VCaP (cell line): ENCODE data around the gene DHX15.

Experiments
- H3K27ac ChIP-seq: fragments of 450-650 bp; 2 replicates; pipeline ENCODE4 v1.5.1; 2017
- TF ChIP-seq, protein P1 (sequence below): fragments of 450-650 bp; conservative IDR thresholded peaks from 2 replicates; pipeline ENCODE4 v1.5.1; 2017; ENCODE audit warnings: mild to moderate bottlenecking, moderate library complexity

The DHX15 gene

DNA sequence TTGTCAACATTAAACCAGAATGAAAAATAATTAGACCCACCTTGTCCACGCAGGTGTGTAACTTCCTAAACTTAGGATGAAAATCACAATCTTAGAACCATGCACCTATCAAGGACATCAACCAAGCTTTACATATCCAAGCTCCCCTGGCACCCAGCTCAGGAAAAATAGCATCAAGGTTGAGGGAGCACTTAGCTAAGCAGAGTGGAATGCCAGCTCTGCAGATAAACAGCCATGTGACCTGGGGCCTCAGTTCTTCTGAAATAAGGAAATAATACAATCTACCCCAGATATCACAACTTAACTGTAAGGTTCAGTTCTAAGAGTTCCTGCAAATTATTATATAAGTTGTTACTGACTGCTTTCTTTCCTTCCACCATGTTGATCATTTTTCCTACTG is 64.7 kb downstream of the DHX15 start:
- TF ChIP-seq, protein P1, sequence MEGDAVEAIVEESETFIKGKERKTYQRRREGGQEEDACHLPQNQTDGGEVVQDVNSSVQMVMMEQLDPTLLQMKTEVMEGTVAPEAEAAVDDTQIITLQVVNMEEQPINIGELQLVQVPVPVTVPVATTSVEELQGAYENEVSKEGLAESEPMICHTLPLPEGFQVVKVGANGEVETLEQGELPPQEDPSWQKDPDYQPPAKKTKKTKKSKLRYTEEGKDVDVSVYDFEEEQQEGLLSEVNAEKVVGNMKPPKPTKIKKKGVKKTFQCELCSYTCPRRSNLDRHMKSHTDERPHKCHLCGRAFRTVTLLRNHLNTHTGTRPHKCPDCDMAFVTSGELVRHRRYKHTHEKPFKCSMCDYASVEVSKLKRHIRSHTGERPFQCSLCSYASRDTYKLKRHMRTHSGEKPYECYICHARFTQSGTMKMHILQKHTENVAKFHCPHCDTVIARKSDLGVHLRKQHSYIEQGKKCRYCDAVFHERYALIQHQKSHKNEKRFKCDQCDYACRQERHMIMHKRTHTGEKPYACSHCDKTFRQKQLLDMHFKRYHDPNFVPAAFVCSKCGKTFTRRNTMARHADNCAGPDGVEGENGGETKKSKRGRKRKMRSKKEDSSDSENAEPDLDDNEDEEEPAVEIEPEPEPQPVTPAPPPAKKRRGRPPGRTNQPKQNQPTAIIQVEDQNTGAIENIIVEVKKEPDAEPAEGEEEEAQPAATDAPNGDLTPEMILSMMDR = no peak
- no peak overlapping the region; the same call in 1 of the 2 replicates for H3K27ac ChIP-seq

DNA sequence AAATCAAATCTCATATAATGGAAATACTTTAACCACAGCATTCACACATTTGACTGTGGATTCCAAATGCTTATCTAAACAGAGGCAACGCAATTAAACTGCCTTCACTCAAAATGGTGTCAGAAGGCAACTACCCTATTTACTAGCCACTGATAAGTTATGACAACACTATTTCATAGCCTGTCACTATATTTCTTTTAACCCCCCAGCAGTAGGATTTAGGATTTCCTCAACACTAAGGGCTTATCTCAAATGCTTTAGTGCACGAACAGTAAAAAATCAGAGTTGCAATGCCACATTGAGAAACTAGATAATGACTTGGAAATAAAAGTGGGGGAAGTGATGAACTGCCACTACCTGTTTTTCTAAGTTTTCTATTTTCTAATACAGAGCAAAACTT is 66.7 kb downstream of the DHX15 start:
- TF ChIP-seq, protein P1 = no peak
- H3K27ac ChIP-seq = no peak overlapping the region; the same call in 1 of the 2 replicates

DNA sequence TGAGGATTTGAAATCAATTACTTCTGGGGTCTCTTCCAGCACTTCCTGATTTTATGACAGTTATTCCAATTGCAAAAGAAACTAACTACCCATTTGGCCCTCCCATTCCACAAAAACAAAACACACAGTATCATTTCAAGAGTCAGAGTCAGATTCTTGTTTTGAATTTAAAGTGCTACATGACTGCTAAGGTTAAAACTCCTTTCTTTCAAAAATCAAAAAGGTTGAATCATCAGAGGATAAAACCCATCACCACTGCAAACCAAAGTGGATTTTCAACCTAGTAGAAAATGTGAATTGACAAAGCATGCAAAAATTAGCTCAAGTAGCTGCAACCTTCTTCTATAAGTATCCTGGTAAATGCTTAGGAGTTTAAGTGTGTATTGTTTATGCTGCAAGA is 67.4 kb downstream of the DHX15 start:
- no peak overlapping the region for H3K27ac ChIP-seq
- TF ChIP-seq, protein P1 = no peak

DNA sequence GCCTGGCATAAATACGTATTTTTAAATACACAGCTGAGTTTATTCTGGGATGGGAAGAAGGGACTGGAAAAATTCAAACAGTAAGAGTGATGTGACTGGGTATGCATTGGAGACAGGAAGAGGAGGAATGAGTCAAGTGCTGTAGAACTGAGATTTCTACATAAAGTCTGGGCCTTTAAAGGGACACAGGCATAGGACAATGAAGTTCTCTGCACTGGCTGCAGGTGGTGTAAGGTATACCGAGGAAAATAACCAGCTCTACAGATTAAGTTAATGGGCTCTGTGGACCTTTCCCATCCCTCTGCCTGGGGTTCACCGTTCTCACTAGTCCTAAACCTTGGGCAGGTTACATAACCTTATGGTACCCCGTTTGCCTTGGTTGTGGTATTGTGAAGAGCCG is 68.7 kb downstream of the DHX15 start:
- TF ChIP-seq, protein P1 = no peak
- no peak overlapping the region for H3K27ac ChIP-seq

DNA sequence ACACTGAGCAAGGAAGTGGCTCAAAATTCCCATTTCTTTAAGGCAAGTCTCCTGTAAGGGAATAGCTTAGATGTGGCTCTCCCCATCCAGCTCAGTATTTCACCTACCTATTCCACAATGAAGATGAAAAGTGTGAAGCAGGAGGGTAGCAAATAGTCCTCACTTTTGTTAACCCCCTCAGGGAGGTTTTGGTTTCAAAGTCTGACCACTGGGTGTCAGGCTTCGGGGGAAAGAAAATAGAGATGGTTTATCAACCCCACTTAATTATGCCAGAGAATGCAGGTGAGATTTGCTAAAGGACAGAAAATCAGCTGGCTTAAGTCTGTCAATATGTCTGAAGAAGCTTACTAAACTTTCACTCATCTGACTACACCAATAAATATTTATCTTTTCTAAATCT is 69.5 kb downstream of the DHX15 start:
- H3K27ac ChIP-seq = no peak overlapping the region
- TF ChIP-seq, protein P1 = peak; percentile 22; the same call in 1 of the 2 replicates

DNA sequence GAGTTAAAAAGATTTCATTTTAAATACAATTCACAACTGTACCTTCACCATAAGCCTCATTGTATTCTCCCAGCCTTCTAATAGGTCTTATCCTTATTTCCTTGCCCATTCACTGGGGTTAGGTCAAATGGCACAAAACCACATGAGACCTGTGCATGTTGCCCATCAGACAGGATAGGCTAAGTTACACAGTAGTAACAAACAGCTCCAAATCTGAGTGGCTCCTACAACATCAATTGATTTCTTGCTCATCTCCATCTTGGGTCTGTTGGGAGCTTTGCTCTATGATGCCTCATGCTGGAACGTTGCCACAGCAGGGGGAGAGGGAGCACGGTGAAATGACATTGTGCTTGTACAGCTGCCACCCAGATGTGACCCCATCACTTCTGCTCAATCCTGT is 70.6 kb downstream of the DHX15 start:
- TF ChIP-seq, protein P1 = no peak
- no peak overlapping the region for H3K27ac ChIP-seq

DNA sequence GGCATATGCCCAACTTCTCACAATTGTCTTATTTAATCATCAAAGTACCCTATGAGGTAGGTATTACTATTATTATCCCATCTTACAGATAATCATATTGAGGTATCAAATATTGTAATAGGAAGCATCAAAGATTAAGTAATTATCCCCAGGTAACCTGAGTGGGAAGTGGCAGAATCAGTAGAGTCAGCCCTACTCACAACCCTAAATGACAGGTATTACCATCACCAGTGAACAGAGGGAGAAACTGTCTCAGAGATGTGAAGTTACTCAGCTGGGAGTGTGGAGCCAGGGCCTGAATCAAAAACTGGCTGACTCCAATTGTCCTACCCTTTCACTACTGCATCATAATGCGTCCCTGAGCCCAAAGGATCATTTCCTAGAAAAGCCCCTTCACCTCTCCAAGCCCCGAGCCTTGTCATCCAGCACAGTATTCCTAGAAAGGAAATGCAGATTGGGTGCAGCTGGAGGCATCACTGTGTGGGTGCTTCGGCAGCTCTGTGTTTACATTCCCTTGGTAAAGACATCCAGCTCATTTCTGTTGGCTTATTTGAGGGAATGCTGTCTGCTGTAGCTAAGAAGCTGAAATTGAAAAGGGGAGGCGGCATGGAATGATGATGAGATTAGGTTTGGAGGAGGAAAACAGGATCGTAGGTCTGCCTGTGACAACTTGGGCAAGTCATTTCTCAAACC is 72.8 kb downstream of the DHX15 start:
- TF ChIP-seq, protein P1 = no peak
- no peak overlapping the region for H3K27ac ChIP-seq
